ENCODE measurements around the gene VSIG10L.
A peak's percentile ranks its signal among the peaks of the same experiment; 100 is the strongest.

Gene VSIG10L

GRCh38 chr19:51341976-51342580 is at the start of gene VSIG10L:
Gene VSIG10L, minus strand, starts transcription at chr19:51342139. Its CDS starts 15 bp downstream, at chr19:51342124.
- no peak for DNase-seq

- no peak for DNase-seq
These were observed 49.2 kb upstream of the VSIG10L start for GRCh38 chr19:51391073-51391611.

- no peak for DNase-seq
These were observed 47.2 kb upstream of the VSIG10L start for GRCh38 chr19:51389143-51389542.

GRCh38 chr19:51387924-51388389 is 46.0 kb upstream of the VSIG10L start, which contains the start of gene LIM2:
Gene LIM2, minus strand, starts transcription at chr19:51387974. Its CDS starts 531 bp downstream, at chr19:51387443.
- no peak for DNase-seq

- DNase-seq = no peak
These were observed 45.1 kb upstream of the VSIG10L start for GRCh38 chr19:51386882-51387520.

GRCh38 chr19:51382004-51382403 is 40.1 kb upstream of the VSIG10L start:
- DNase-seq = no peak

GRCh38 chr19:51380379-51380778 is 38.4 kb upstream of the VSIG10L start:
- no peak for DNase-seq

GRCh38 chr19:51377422-51377821 is 35.5 kb upstream of the VSIG10L start:
- no peak for DNase-seq

DNA sequence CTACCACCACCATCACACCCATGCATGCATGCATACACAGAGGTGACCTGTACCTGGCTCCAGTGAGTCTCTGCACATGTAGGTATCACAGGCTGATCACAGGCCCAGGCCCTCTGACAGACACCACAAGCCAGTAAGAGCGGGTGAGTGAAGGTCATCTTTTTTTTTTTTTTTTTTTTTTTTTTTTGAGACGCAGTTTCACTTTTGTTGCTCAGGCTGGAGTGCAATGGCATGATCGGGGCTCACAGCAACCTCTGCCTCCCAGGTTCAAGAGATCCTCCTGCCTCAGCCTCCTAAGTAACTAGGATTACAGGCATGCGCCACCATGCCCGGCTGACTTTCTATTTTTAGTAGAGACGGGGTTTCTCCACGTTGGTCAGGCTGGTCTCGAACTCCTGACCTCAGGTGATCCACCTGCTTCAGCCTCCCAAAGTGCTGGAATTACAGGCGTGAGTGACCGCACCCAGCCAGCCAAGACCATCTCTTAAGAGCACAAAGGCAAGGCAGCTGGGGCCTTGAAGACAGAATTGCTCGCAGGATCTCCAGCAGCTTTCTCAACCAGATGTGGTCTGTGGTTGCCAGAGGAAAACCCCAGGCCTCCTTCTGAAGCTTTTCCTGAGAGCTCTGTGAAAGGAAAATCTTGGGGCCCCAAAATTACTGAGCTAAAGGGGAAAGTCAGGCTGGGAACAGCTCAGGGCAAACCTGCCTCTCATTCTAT is 33.7 kb upstream of the VSIG10L start:
- DNase-seq = no peak

DNA sequence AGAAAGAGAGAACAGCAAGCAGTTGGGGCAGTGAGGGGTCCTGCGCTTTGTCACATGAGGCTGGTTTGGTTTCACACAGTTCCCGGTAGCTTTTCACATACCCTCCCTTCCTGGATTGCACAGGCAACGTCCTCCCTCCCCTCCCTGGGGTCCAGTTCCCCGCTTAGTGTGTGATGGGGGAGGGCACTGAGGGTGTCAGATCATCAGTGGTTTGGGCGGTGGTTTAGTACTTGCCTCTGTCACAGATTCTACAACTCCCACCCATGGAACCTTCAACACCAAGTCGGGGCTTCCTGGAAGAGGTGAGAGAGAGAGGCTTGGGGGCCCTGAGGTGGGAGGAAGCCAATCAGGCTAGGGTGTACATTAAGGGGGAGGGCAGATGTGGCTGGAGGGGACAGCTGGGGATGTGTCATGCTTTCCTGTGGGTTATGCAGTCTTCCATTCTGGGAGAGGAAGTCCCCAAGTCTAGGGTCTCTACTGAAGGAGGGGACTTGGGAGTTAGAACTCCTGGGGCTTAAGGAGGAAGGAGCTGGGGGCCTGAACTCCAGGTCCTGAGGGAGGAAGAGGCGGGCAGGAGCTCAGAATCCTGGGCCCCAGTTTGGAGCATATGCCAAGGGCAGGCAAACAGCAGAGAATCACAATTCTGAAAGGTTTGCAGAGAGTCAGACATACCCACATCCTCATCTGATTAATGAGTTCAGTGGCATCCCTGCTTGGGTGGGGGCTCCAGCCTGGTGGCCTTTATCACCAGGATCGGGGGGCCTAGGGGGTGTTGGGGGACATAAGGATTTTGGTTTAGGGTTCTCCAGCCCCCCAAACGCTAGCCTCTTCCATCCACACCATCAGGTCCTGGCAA is 30.9 kb upstream of the VSIG10L start, which contains the start of gene NKG7:
Gene NKG7 (minus strand): TSS at position 6 of the 856 bp plus-strand sequence. CDS start 119 bp downstream, outside the sequence.
- no peak for DNase-seq

GRCh38 chr19:51372021-51372648 is 30.2 kb upstream of the VSIG10L start:
- DNase-seq = no peak

- no peak for DNase-seq
These were observed 29.3 kb upstream of the VSIG10L start for GRCh38 chr19:51371186-51371690.

GRCh38 chr19:51370230-51370629 is 28.3 kb upstream of the VSIG10L start:
- DNase-seq = no peak

- DNase-seq = peak in 3 of 14 donors; percentile 37 to 55 (median 53)
These were observed 26.7 kb upstream of the VSIG10L start, which contains the start of gene CLDND2 for GRCh38 chr19:51368366-51369282. Gene CLDND2, minus strand, starts transcription at chr19:51369003. Its CDS starts 426 bp downstream, at chr19:51368577.

DNA sequence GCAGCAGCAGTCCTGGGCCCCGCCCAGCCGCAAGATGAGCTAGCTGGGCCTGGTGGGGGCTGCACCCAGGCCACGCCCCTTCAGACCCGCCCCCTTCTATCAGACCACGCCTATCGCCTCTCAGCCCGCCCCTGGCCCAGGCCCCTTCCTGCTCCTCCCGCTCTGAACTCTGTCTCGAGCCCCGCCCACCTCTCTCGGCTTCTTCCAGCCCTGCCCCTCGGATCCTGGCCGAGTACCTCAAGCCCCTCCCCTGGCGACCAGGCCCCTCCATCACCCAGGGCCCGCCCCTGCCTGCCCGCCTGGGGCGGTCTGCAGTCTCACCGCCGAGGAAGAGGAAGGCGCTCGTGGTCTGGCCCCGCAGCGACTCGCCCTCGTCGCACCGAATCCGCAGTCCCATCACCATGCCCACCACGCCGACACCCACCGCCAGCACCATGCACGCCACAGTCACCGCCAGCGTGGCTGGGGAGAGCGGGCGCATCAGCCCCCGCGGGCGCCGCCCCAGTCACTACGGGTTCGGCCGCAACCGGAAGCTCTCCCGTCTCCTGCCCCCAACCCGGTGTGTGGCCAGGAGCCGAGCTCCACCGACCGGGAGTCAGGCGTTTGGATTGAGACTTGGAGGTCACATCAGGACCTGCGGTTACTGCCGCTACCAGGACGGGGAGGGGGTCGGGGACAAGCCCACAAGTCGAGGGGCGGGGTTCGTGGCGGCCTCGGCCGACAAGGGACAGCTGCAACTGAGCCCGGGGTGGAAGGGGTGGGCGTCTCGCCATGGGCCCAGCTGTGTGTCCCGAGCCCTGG is 25.8 kb upstream of the VSIG10L start:
- peak; percentile 52 to 98 (median 94) for DNase-seq

DNA sequence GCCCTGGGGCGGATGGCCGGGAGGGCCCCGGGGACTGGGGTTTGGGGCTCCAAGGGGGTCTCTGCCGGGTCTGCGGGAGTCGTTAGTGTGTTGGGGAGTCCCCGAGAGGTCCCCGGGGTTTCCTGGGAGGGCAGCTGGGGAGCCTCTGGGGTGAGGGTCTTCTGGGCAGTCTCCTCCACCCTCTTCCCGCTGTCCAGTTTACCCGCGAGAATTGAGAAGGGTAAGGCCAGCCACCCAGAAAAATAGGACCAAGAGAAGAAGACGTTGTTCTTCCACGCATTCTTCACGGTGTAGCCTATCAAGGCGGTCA is 25.3 kb upstream of the VSIG10L start:
- DNase-seq = peak in 1 of 14 donors; percentile 77

GRCh38 chr19:51366389-51367254 is 24.7 kb upstream of the VSIG10L start:
- peak; percentile 70 to 98 (median 94) for DNase-seq

GRCh38 chr19:51365965-51366388 is 24.0 kb upstream of the VSIG10L start, which contains the start of gene ETFB:
Gene ETFB, minus strand, starts transcription at chr19:51366388. Its CDS starts 62 bp downstream, at chr19:51366326.
- DNase-seq = peak in 1 of 14 donors; percentile 45

Measured in C1 segment of cervical spinal cord (tissue), 14 donors.